Measurements from ENCODE around the gene SHC3.
A peak's percentile ranks its signal among the peaks of the same experiment; 100 is the strongest.

The SHC3 gene

DNA sequence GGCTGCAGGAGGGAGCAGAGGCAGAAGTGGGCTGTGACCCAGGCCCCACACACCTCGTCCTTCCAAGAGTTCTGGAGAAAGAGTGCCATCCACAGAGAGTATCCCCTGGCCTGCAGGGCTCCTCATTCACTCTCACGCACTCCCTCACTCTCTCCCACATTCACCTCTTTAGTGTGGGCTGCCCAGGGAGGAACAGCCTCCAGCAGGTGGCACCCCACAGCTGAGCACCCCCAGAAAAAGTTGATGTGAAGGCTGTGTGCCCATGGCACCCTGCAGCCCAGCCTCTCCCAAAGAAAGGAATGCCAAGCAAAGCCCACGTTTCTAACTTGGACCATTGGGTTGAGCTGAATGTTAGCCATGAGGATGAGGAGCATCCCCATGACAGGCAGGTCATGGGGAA lies 4.5 kb upstream of the SHC3 start:
- DNase-seq, result no peak

DNA sequence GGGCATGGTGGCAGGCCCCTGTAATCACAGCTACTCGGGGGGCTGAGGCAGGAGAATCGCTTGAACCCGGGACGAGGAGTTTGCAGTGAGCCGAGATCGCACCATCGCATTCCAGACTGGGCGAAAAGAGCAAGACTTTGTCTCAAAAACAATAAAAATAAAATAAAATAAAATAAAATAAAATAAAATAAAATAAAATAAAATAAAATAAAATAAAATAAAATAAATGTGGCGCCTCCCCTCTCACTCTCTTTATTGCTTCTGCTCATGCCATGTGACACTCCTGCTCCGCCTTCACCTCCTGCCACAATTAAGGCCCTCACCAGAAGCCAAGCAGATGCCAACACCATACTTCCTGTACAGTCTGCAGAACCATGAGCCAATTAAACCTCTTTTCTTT lies 3.8 kb upstream of the SHC3 start:
- no peak for DNase-seq

DNA sequence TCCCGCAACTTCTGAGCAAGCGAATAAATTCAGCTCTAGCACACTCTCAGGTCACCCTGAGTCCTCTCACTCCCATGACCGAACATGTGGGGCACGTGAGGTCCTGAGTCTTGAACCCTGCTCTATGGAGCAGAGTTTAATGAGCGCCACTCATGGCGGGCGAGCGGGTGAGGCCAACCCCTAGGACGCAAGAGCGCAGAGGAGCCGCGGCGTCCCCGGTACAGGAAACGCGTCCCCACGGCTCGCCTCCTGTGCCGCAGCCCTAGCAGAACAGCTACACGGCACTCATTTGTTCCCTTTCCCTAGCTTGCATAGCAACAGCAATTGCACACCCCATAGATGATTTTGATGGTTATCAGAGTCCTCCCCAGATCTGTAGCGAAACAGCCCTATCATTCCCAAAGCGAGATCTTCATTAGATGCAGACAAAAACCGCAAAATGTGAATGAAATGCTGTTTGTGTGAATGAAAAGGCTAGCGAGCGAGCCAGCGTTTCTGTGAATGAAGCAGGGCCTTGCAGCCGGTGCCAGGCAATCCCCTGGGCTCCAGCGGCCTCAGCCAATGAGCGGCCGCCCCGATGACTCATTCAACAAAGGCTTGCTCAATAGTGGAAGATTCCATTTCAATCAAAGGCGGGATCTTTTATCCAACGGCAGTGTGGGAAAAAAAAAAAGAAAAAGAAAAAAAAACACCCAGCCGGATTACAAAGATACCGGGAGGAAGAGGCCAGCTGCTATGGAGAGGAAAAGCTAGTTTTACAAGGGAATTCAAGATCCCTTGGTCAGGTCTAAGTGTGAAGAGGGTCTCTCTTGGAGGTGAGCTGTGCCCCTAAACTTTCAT lies 1.5 kb upstream of the SHC3 start:
- DNase-seq, result peak; percentile 78

DNA sequence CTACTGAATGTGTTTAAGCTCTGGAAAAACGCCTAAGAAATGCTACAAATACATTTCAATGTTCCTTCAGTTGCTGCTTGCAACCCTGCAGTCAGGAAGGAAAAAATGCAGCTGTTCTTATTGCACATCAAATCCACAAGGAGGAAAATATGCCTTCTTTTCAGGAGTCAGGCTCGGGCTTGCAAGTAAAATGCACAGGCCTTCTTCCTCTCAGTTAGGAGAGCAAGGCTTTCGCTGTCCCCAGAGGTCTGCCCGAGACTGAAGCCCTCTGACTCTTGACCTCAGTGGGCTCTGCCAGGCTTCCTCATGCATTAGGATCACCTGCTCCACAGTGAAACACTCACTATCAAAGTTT lies 899 bp upstream of the SHC3 start:
- no peak for DNase-seq

DNA sequence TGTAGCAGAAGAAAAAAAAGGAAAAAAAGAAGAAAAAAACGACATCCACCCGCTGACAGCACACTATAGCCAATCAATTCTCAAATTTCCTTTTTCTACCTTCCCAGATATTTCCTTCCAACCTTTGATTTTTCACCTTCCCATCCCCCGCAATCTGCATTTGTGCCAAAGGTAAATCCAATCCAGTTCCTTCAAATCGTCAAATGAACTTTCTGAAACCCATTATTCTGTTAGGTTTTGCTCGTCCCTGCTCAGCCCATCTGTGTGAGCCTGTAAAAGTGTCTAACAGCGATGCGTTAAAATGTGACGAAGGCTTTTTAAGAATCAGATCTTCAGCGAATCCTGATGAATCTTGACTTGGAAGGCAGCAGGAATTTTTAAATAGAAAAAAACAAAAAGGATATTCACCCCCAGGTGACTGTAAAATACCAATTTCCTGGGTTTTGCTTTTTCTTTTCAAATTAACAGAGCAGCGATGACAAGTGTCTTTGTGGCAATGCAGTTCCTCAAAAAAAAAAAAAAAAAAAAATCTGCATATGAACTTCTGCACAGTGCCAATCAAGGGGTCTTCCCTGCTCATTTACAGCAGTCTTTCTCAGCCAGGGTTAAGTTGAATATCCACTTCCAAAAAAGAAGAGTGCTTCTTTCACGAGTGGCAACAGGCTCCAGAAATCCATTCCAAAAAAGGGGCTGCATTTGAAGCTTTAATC lies 367 bp upstream of the SHC3 start:
- DNase-seq, result no peak

DNA sequence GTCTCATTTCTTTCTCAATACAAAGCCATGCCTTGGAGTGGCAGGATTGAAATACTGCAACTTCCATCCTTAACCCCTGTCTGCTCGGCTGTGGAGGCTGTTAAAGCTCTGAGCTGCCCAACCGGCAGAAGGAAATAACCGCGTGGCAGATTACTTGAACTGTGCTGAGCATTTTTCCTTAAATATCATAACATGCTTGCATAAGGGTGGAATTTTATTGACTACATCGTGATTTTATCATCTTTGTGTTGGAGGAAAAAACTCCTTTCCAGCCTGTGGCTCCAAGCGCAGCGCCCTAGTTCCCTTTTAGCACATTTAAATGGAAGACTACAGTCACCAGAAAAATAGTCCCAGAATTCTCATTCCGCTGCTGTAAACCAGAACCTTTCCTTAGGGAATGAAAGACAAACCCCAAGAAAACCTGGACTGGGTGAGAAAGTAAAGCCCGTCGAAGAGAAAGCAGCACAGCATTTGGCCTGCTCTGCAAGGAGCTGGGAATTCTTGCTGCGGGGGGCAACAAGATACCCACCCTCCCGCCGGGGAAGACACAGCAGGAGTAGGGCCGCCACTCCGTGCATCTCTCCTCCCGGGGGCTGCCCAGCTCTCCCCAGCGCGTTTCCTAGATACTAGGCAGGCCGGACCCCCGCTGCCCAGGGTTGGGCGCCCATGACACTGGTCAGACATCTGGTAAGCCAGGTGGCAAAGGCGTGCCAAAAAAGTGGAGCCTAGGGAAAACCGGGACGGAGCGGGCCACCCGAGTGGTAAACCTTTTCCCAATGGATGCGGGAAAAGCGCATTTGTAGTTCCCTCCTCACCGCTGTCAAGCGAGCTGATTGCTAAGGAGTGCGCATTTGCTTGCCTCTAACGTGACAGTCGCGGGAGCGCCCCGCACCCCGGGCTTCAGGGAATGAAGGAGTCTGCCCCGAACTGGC lies 1.3 kb downstream of the SHC3 start:
- no peak for DNase-seq

DNA sequence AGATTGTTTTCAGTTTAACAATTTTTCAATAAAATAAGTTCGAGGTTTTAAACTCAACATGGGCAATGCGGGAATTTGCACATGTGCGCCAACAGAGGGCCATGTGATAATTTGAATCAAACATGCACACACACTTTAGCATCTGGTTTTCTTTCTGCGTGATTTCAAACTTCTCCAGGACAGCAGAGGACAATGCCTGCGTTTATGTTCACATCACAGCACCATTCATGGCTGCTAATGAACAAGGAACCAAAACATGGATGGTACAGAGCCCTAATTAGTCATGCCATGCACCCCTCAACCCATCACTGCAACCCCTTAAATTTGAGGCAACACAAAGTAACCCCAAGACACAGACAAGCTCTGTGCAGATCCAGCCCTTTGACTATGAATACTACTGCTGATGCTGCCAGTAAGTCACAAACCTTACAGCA lies 2.8 kb downstream of the SHC3 start:
- no peak for DNase-seq

DNA sequence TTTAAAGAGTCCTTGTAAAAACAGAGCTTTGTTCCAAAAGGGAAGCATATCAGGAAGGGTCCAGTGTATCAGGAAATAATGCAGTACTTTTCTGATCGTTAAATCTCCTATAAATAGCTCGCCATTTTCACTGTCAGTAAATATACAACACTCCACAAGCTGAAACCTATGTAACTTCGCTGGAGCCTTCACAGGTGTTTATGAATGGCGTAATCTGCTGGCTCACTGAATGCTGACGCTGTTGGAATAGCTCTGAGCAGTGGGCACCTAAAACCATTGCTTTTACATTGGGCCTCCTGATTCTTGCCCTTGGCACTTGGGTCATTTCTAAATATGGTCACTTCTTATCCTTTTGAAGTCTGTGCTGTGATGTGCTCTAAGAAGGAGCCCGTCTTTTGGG lies 4.3 kb downstream of the SHC3 start:
- DNase-seq, result no peak

DNA sequence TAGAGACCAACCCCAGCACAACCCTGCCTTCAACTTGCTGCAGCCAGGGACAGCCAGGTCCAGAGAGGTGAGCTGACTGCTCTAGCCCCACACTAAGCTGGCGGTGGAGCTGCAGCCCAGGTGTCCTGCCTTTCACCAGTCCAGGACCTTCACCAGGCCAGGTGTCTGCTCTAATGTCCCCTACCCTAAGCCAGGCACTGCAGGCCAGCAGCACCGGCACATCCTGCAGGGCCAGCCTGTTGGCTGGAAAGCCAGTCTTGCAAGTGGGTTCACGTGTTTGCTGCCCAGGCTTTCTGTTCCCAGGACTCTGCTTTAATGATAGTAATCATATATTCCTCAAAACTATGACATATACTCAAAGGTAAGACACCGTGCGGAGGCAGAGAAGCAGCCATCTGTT lies 5.5 kb downstream of the SHC3 start:
- DNase-seq, result no peak

DNA sequence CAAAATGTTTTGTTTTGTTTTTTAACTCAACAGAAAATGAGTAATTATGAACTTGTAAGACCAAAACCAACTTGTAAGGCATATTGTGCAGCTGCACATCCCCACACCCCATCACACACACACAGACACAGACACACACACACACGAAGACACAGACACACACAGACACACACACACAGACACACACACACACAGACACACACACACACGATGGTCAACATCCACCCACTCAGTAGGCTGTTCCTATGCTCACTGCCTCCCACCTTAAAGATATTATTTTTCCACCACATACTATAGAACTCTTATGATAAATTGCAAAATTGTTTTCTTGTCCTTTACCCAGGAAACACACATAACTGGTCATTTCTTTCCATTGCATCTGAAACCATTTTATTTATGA lies 6.2 kb downstream of the SHC3 start:
- DNase-seq, result no peak

DNA sequence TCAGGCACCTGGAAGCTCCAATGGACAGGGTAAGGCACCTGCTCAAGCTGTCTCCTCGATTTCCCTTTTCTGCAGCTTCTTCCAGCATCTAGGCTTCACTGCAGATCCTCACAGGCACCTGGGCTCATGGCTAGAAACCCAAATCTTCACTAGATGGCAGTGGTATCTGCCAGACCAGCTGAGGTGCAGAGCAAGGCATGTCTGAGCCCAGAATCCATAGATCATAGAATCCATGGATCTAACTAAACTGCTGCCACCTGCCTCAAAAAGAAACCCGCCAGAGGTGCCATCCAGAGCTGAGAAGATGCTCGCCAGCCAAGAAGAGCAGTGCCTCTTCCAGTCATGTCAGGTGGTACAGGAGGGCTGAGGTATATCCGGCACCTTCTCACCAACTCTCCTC lies 6.9 kb downstream of the SHC3 start:
- no peak for DNase-seq

DNA sequence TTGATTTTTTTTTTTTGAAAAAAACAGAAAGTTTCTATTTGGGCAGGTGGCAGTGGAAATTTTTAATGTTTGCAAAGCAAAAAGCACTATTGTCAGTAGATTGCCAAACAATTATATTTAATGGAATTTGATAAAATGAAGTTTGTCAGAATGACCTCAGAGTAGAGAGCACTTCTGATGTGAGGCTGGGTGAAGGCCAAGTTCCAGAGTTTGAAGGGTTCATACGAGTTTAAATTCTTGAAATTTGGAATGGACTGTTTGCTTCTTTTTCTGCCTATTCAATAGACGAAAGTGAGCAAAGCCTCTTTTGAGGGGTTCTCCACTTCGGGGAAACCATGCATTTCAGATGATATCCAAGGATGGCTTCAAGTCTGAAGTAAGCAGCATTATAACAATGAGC lies 7.4 kb downstream of the SHC3 start:
- DNase-seq, result no peak

DNA sequence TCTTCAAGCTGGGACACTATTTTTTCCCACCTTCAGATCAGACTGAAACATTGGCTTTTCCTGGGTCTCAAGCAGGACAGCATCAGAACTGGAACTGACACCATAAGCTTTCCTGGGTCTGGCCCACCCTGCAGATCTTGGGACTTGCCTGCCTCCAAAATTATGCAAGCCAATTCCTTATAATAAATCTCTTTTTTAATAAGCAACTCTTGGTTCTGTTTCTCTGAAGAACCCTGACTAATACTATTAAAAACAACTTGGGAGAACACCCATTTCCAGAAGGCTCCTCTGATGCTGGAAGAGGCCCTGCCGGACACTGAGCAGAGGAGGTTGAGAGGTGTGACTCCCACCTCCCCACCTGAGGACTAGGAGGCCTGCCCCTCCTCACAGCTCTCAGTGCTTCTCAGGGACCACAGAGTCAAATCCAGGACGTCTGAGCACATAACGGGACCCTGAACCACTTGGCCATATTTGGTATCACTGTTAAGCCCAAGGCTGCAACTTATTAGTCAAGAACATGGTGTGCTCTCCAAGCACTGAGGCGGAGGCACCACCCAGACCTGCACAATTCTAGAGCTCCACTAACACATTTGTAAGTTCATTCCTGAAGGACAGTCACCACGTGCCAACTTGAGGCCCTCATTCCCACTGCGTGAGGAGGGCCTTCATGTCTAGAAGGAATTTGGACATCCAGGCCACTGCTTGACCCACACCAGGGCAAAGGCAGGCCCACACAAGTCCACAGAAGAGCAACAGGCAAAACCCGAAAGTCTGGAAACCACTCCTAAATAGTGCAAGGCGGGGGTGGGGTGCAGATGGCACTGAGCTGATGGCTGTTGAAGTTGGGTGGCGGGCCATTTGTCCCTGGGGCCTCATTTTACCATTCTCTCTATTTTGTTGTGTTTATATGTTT lies 9.5 kb downstream of the SHC3 start:
- no peak for DNase-seq

DNA sequence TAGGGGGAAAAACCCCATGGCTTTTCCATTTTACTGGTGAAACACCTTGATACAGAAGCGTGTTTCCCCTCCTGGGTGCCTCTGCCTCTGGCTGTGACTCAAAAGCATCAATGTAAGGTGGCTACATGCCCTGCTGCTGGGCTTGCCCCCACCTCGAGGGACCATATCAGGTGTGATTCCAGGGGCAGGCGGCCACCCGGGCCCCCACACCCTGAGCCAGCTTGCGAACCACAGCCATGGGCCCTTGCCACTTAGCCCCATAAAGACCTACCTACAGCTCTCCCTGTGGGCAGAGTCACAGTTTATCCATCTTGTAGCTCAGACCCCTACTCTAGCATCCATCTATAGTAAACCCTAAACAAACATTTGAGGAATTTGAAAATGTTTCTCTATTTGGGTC lies 10.8 kb downstream of the SHC3 start:
- DNase-seq, result no peak

DNA sequence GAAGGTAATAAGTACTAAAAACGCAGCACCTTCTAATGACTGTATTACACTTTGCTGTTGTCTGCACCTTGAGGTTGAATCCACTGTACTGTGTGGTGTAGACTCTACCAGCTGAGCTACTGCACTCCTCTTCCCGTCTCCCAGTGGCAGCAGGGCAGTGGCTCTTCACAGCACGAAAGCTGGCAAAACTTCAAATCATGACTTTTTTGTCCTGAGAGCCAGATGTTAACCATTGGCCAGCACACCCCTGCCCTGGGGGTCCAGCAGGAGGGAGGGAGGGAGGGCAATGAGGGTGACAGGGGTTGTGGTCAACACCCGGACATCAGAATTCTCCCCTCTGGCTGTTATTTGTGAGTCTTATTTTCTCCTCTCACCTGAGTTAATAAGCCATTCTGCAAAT lies 11.8 kb downstream of the SHC3 start:
- DNase-seq, result no peak

DNA sequence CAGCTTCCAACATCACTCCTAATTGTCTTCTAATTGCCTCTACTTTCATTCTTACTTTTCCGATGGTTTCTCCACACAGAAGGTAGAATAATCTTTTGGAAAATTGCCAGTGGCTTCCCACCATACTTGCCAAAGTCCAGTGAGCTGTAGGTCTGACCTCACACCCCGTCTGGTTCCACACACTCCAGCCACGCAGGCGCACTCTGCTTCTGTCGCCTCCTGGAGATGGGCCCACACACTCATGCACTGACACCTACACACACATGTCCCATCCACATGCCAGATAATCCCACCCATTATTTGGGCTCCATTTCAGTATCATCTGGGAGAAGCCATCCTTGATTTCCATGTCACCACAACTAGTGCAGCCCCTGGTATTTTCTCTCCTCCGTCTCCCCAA lies 12.7 kb downstream of the SHC3 start:
- no peak for DNase-seq

DNA sequence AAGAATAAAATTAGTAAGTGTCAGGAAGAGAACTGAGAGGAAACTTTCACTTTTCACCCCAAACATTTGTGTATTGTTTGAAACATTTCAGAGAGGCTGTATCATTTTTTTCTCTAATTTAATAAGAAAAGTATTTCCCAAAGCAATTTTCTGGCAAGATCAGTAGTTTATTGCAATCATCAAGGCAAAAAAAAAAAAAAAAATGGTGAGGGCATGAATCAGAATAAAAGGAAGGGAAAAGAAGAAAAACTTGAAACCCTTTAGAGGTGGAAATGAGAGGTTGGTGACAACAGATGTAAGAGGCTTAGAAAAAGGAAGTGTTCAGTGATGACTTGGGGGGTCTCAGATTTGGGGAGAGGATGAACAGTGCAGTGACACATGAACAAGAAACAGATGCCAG lies 13.3 kb downstream of the SHC3 start:
- no peak for DNase-seq

DNA sequence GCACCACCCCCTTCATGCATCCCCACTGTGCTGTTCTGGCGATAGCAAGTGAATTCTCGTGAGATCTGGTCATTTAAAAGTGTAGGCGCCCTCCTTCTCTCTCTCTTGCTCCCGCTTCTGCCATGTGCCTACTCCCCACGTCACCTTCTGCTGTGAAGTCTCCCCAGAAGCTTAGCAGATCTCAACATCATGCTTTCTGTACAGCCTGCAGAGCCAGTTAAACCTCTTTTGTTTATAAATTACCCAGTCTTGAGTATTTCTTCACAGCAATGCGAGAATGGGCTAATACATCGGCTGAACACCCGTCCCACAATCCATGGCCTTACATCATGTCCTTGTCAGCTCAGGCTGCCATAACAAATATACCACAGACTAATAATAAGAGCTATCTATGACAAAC lies 17.4 kb downstream of the SHC3 start:
- no peak for DNase-seq

DNA sequence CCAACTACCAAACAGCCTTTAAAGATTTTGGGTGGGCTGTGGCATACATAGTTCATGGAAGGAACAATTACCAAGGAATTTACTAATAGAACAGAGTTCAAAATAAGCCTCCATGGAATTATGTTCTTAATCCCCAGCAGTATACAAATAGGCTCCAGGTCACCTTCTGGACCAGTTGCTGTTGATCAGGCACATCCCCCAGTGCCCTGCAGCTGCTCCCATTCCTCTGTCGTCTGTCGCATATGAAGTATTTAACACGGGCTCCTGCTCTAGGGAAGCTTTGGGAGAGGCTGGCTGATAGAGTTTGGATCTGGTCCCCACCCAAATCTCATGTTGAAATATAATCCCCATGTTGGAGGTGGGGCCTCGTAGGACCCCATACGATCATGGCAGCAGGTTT lies 17.8 kb downstream of the SHC3 start:
- DNase-seq, result no peak

DNA sequence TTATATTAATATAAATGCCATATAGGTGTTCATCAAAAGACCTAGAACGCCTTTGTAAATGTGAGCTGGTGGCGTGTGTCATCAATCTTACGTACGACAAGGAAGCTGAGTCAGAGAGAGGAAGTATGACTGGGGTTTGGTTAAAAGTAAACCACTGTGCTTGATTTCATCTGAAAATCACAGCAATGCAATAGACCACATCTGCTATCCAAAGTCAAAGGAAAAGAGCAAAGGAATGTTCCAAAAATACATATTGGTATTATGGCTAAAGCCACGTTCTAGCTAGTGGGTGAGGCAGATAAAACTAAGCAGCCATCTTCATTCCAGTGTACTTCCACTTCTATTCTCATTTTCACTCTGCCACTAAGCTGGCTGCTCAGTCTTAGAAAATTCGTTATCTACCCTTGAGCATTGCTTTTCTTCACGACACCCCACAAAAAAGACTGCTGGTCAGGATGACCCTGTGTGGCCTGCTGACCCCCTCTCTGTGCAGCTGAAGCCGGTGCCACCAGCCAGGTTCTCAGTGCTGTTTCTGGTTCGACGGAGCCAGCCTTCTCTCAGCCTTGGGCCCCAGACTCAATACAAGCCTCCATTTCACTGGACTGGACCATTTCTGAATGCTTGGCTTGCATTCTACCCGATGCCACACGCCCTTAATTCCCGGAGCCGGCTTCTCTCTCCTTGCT lies 23.8 kb downstream of the SHC3 start:
- no peak for DNase-seq

DNA sequence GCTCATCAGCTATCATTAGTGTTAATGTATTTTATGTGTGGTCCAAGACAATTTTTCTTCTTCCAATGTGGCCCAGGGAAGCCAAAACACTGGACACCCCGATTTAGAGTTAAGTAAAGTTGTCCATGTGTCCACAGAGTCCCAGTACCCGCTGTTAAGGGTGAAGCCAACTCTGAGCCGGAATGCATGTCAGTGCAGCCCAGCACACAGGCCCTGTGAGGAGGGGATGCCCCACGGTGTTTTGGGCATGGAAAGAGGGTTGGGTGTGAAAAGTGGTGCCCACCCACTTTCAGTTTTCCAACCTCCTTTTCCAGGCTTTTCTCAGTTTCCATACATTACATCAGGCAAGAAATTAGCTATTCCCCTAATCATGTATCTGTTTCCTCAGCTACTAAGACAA lies 24.4 kb downstream of the SHC3 start:
- DNase-seq, result no peak

Measured in NCI-H2029 treated with DMSO at 0.1 percent for 48 hours (cell line).